Duodenal mucosa (tissue), 2 donors: ENCODE measurements around the gene ZNF385C.

Experiments
- H3K27ac ChIP-seq: one replicate; pipeline ENCODE4 v1.7.0; 2013; ENCODE audit warnings: low read depth, low read length
- H3K27me3 ChIP-seq, 2 donors: one replicate each; pipeline ENCODE4 v1.7.0; 2013; ENCODE audit warnings: low read length in 2 of 2, control low read depth in 1 of 2; ENCODE audit not compliant: insufficient read depth in 2 of 2, control insufficient read depth in 1 of 2
- H3K36me3 ChIP-seq, 2 donors: one replicate each; pipeline ENCODE4 v1.7.0; 2013; ENCODE audit warnings: low read length in 2 of 2, control low read depth in 1 of 2; ENCODE audit not compliant: insufficient read depth in 2 of 2, control insufficient read depth in 1 of 2
- H3K4me1 ChIP-seq, 2 donors: one replicate each; pipeline ENCODE4 v1.7.0; 2013; ENCODE audit warnings: low read length in 2 of 2, control low read depth in 1 of 2; ENCODE audit not compliant: insufficient read depth in 2 of 2, control insufficient read depth in 1 of 2
- H3K4me3 ChIP-seq, 2 donors: one replicate each; pipeline ENCODE4 v1.7.0; 2013; ENCODE audit warnings: low read length in 2 of 2, low read depth in 1 of 2
- H3K9ac ChIP-seq, 2 donors: one replicate each; pipeline ENCODE4 v1.7.0; 2013; ENCODE audit warnings: low read length in 2 of 2, low read depth in 1 of 2
- H3K9me3 ChIP-seq, 2 donors: one replicate each; pipeline ENCODE4 v1.7.0; 2013; ENCODE audit warnings: low read length in 2 of 2, control low read depth in 1 of 2; ENCODE audit not compliant: control insufficient read depth in 1 of 2

Gene ZNF385C

DNA sequence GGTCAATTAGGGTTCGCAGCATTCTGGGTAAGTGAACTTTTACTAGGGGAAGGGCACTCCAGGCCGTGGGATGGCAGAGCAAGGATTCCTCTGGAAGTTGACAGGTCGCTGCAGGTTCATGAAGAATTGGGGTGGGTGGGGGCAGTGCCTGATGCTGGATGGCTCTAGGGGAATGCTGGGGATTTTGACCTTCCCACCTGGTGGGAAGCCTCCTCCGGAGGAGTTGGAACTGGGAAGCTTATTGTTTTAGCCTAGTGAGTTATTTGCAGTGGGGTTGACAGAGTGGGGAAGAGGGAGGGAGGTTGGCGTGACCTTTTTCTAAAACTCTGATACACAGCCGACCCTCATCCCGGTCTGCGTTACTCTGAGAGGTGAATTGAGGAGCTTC lies 47.3 kb downstream of the ZNF385C start:
- peak overlapping the region; percentile 63 to 70 for H3K4me3 ChIP-seq
- H3K9ac ChIP-seq = peak overlapping the region in 1 of 2 donors; percentile 32
- H3K4me1 ChIP-seq = peaks cover 0 to 6% of the 10 kb centered on the region in 2 donors
- H3K27ac ChIP-seq = no peak overlapping the region
- H3K27me3 ChIP-seq = peaks cover 17% of the 10 kb centered on the region in 2 donors
- H3K9me3 ChIP-seq = no peaks in the 10 kb centered on the region
- no peaks in the 10 kb centered on the region for H3K36me3 ChIP-seq

DNA sequence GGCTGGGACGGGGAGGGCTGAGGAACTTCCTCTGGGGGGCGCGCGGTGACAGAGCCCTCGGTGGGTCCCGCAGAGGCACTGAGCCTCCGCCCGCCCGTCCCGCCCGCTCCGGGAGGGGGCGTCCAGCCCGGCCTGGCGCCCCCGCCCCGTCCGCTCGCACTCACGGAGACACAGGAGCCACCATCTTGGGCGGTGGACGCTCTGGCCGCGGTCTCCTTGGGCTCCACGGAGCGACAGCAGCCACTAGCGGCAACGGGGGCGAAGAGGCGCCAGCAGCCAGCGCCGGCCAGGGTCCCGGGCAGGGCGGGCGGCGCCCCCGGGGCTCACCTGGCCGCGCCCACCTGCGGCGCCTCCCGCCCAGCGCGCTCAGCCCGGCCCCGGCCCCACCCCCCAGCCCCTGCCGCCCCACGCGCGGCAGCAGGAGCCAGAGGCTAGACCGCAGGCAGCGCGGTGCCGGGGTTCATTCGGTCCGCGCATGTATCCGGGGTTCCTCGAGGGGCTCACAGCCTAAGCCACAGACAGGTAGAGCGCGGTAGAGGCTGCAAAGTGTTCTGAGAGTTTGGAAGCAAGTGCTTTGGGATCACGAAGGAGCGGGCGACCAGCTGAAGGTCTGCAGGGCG lies 47.8 kb downstream of the ZNF385C start, which contains the start of gene C17orf113:
Gene C17orf113 (minus strand): TSS at position 209 of the 620 bp plus-strand sequence. CDS start 7,225 bp downstream, outside the sequence.
- Histone ChIP-seq H3K4me3 (peak within 1 kb of the TSS; percentile 70 to 71), H3K36me3 (no peaks in the 10 kb centered on the region), H3K4me1 (peaks cover 0 to 6% of the 10 kb centered on the region in 2 donors), H3K9ac (peak within 1 kb of the TSS; percentile 35 to 54), H3K9me3 (no peaks in the 10 kb centered on the region), H3K27ac (no peak within 1 kb of the TSS), H3K27me3 (peaks cover 17% of the 10 kb centered on the region in 2 donors)

DNA sequence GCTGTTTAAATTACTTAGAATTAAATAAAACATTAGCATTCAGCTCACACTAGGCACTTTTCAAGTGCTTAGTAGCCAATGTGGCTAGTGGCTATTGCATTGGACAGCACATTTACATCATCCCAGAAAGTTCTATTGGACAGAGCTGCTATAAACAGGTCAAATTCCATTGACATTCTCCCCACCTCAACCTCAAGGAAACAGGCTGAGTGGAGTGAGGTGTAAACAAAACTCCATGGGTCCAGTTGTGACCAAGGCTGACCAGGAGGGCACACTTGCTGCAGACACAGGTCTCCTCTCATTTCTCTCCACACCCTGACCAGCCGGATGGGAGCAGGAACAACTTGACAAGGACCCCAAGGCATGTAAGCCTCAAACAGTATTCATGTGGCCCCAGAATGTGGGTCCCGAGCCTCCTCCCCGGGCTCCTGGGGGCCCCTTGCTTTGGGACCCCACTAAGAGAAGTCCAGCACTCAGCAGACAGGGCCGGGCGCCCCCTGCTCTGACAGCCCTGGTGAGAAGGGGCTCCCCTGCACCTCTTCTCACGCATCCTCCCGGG lies 48.4 kb downstream of the ZNF385C start:
- no peaks in the 10 kb centered on the region for H3K9me3 ChIP-seq
- no peak overlapping the region for H3K27ac ChIP-seq
- H3K4me3 ChIP-seq = peak overlapping the region; percentile 70 to 71
- H3K9ac ChIP-seq = peak overlapping the region; percentile 35 to 54
- H3K27me3 ChIP-seq = peaks cover 17% of the 10 kb centered on the region in 2 donors
- peaks cover 0 to 6% of the 10 kb centered on the region in 2 donors for H3K4me1 ChIP-seq
- no peaks in the 10 kb centered on the region for H3K36me3 ChIP-seq

GRCh38 chr17:42047343-42047742 lies 50.9 kb downstream of the ZNF385C start:
- Histone ChIP-seq H3K9ac (no peak overlapping the region), H3K4me3 (no peak overlapping the region), H3K36me3 (no peaks in the 10 kb centered on the region), H3K4me1 (peaks cover 0 to 6% of the 10 kb centered on the region in 2 donors), H3K27ac (no peak overlapping the region), H3K9me3 (no peaks in the 10 kb centered on the region), H3K27me3 (no peaks in the 10 kb centered on the region)

DNA sequence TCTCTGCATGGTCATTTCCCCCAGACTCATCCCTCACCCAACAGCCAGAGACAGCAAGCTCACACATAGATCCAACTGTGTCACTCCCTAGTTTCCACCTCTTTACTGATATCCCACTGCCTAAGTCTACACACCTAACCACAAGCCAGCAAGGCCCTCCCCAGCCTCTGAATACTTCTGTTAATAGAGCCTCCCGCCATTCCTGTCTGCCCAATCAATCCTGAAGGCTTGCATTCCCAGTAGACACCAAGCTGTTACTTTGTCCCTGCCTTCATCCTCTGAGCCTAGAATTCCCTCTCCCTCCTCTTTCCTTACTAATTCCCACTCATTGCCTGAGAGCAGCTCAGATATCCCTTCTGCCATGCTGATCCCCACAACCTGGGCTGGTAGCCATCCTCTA lies 52.6 kb downstream of the ZNF385C start:
- H3K9ac ChIP-seq = no peak overlapping the region
- no peak overlapping the region for H3K4me3 ChIP-seq
- no peaks in the 10 kb centered on the region for H3K9me3 ChIP-seq
- no peaks in the 10 kb centered on the region for H3K36me3 ChIP-seq
- peaks cover 0 to under 1% of the 10 kb centered on the region in 2 donors for H3K4me1 ChIP-seq
- H3K27ac ChIP-seq = no peak overlapping the region
- no peaks in the 10 kb centered on the region for H3K27me3 ChIP-seq

DNA sequence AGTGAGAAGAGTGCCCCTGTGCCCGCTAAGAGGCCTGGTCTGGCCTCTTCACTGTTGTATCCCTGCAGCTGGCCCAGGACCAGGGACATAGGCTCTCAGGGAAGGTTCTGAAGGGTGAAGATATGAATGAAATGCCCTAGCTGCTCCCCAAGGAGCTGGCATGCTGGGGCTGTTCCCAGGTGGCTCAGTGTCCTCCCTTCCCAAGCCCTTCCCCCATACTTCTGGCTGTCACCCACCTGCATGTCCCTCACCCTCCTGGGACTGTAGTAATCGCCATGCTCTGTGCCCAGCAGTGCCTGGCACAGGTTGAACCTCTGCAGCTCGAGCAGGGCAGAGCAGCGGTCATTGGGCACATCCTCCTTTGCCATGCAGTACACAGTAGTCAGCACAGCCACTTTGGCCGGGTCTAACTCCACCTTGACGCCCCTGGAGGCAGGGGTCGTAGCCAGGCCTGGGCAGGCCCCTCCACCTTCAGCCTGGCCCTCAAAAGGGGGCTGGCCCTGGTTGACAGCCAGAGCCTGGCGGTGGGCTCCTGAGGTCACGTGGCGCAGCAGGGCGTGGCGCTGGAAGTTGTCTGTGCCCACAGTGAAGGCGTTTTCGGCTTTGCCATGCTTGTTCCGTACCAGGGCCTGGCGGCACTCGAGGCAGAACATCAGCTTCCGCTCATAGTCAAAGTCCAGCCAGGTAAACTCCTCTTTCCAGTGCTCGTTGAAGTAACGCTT lies 55.5 kb downstream of the ZNF385C start:
- no peak overlapping the region for H3K27ac ChIP-seq
- H3K4me1 ChIP-seq = no peaks in the 10 kb centered on the region
- no peak overlapping the region for H3K9ac ChIP-seq
- H3K27me3 ChIP-seq = no peaks in the 10 kb centered on the region
- H3K9me3 ChIP-seq = no peaks in the 10 kb centered on the region
- no peak overlapping the region for H3K4me3 ChIP-seq
- no peaks in the 10 kb centered on the region for H3K36me3 ChIP-seq

- no peaks in the 10 kb centered on the region for H3K9me3 ChIP-seq
- H3K27ac ChIP-seq = no peak overlapping the region
- H3K9ac ChIP-seq = no peak overlapping the region
- H3K4me1 ChIP-seq = no peaks in the 10 kb centered on the region
- no peaks in the 10 kb centered on the region for H3K36me3 ChIP-seq
- H3K27me3 ChIP-seq = peaks cover 0 to 3% of the 10 kb centered on the region in 2 donors
- no peak overlapping the region for H3K4me3 ChIP-seq
These were observed 56.7 kb downstream of the ZNF385C start for GRCh38 chr17:42041619-42042018.

- peaks cover 0 to 3% of the 10 kb centered on the region in 2 donors for H3K27me3 ChIP-seq
- no peak overlapping the region for H3K4me3 ChIP-seq
- no peak overlapping the region for H3K27ac ChIP-seq
- no peaks in the 10 kb centered on the region for H3K36me3 ChIP-seq
- H3K9me3 ChIP-seq = no peaks in the 10 kb centered on the region
- no peaks in the 10 kb centered on the region for H3K4me1 ChIP-seq
- H3K9ac ChIP-seq = no peak overlapping the region
These were observed 57.5 kb downstream of the ZNF385C start for GRCh38 chr17:42040818-42041217.

- no peaks in the 10 kb centered on the region for H3K4me1 ChIP-seq
- peak overlapping the region in 1 of 2 donors; percentile 18 for H3K9ac ChIP-seq
- peaks cover 0 to 3% of the 10 kb centered on the region in 2 donors for H3K27me3 ChIP-seq
- H3K4me3 ChIP-seq = peak overlapping the region in 1 of 2 donors; percentile 36
- no peak overlapping the region for H3K27ac ChIP-seq
- no peaks in the 10 kb centered on the region for H3K9me3 ChIP-seq
- no peaks in the 10 kb centered on the region for H3K36me3 ChIP-seq
These were observed 58.2 kb downstream of the ZNF385C start for GRCh38 chr17:42039794-42040763.
